ENCODE data around the gene TPRN.
"Not testable (repeated sequence)": the region's sequence is repeated elsewhere in the genome, so short reads cannot be mapped to it uniquely, and the experiment has no call there.

The TPRN gene, protein sequence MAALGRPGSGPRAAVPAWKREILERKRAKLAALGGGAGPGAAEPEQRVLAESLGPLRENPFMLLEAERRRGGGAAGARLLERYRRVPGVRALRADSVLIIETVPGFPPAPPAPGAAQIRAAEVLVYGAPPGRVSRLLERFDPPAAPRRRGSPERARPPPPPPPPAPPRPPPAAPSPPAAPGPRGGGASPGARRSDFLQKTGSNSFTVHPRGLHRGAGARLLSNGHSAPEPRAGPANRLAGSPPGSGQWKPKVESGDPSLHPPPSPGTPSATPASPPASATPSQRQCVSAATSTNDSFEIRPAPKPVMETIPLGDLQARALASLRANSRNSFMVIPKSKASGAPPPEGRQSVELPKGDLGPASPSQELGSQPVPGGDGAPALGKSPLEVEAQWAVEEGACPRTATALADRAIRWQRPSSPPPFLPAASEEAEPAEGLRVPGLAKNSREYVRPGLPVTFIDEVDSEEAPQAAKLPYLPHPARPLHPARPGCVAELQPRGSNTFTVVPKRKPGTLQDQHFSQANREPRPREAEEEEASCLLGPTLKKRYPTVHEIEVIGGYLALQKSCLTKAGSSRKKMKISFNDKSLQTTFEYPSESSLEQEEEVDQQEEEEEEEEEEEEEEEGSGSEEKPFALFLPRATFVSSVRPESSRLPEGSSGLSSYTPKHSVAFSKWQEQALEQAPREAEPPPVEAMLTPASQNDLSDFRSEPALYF

GRCh38 chr9:137200311-137201204, at the start of gene TPRN:
Gene TPRN (minus strand): TSS chr9:137200741. CDS start chr9:137200711, 30 bp downstream.
- Histone ChIP-seq H3K4me3 (ENCODE audit: low read length) (peak within 1 kb of the TSS; percentile 84), H3K4me1 (ENCODE audit: insufficient read depth, low read length) (peaks cover 41% of the 10 kb centered on the region), H3K27me3 (ENCODE audit: insufficient read depth, low read length) (no peaks in the 10 kb centered on the region)

GRCh38 chr9:137247916-137248175, 47.3 kb upstream of the TPRN start:
- Histone ChIP-seq H2AFZ (ENCODE audit: low read depth, low read length) (no peak overlapping the region), H3K36me3 (ENCODE audit: insufficient read depth, low read length) (peaks cover 11% of the 10 kb centered on the region), H3K4me3 (ENCODE audit: low read length) (no peak overlapping the region), H3K4me1 (ENCODE audit: insufficient read depth, low read length) (peaks cover 29% of the 10 kb centered on the region), H3K9me3 (ENCODE audit: low read length) (no peaks in the 10 kb centered on the region), H3K27me3 (ENCODE audit: insufficient read depth, low read length) (no peaks in the 10 kb centered on the region)

More at GRCh38 chr9:137200311-137201204, at the start of gene TPRN:
- H3K9me3 ChIP-seq (ENCODE audit: low read length): no peaks in the 10 kb centered on the region
- H2AFZ ChIP-seq (ENCODE audit: low read depth, low read length): no peak within 1 kb of the TSS
- no peaks in the 10 kb centered on the region for H3K36me3 ChIP-seq (ENCODE audit: insufficient read depth, low read length)

DNA sequence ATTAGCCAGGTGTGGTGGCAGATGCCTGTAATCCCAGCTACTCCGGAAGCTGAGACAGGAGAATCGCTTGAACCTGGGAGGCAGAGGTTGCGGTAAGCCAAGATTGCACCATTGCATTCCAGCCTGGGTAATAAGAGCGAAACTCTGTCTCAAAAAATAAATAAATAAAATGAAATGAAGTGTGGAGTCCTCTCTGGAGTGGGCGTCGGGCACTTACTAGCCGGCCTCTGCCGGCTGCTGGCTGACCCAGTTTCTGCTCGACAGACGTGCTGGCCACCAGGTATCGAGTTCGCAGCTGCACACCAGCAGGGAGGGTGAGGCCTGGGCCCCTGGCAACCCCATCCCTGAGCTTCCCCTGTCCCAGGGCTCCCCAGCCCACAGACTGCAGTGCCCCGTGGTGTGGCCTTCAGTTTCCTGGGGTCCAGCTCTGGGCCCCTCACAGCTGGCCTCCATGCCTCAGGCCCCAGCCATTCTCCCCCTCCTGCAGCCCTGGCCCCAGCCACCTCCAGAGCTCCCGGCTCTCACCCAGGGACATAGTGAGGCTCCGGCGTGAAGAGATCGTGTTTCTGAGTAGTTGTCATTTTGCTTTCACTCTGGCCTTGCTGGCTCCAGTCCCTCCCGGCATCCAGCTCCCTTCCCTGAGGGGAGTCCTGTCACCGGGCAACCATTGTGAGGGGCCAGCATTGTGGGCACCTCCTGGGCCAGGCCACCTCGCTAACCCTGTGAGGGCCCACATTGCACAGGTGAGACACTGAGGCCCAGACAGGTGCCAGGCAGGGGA, 46.8 kb upstream of the TPRN start:
- Histone ChIP-seq H3K4me1 (ENCODE audit: insufficient read depth, low read length) (peaks cover 34% of the 10 kb centered on the region), H2AFZ (ENCODE audit: low read depth, low read length) (no peak overlapping the region), H3K4me3 (ENCODE audit: low read length) (no peak overlapping the region), H3K27me3 (ENCODE audit: insufficient read depth, low read length) (no peaks in the 10 kb centered on the region), H3K36me3 (ENCODE audit: insufficient read depth, low read length) (peaks cover 17% of the 10 kb centered on the region), H3K9me3 (ENCODE audit: low read length) (no peaks in the 10 kb centered on the region)

GRCh38 chr9:137245450-137246421, 45.2 kb upstream of the TPRN start:
- Histone ChIP-seq H3K4me1 (ENCODE audit: insufficient read depth, low read length) (peaks cover 24% of the 10 kb centered on the region), H3K9me3 (ENCODE audit: low read length) (no peaks in the 10 kb centered on the region), H3K4me3 (ENCODE audit: low read length) (no peak overlapping the region), H2AFZ (ENCODE audit: low read depth, low read length) (no peak overlapping the region), H3K27me3 (ENCODE audit: insufficient read depth, low read length) (no peaks in the 10 kb centered on the region), H3K36me3 (ENCODE audit: insufficient read depth, low read length) (peaks cover 23% of the 10 kb centered on the region)

DNA sequence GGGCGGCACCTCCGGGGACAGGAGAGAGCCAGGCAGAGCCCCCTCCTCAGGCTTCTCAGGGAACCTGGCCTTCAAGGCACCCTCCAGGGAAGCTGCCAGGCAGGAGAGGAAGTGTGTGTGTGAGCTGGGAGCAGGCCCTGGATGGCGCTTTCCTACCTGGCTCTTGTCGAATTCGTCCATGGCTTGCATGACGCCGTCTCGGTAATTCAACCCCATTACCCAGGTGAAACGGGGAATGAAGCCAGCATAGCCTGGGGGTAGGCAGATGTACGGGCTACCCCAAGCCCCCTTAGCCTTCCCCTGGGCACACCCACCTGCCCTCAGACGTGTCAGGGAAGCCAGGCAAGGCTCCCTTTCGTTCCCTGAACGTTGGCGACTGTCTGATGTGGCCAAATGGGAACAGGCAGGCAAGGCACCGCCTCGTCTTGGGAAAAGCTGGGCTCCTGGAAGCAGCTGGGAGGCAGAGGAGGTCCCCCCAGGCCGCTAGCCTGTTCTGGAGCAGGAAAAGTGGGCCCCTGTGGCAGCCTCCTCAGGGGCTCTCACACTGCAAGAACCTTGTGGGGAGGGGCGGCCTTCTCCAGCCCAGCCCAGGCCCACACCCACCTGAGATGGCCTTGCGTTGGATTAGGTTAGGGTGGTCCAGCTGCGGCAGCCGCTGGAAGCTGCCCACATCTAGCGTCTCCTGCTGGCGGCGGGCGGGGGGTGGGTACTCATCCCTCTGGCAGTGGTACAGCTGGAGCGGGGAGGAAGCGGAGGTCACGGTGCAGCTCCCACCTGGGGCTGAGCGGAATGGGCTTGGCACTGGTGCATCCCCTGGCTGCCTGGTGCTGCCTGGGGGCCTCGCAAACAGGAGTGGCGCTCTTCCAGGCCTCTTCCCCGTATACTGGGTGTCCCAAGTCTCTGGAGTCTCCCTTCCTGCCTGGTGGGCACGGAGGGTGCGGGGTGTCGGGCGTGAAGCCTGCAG, 44.2 kb upstream of the TPRN start:
- H3K4me3 ChIP-seq (ENCODE audit: low read length): no peak overlapping the region
- H3K4me1 ChIP-seq (ENCODE audit: insufficient read depth, low read length): peaks cover 21% of the 10 kb centered on the region
- no peak overlapping the region for H2AFZ ChIP-seq (ENCODE audit: low read depth, low read length)
- H3K27me3 ChIP-seq (ENCODE audit: insufficient read depth, low read length): no peaks in the 10 kb centered on the region
- H3K36me3 ChIP-seq (ENCODE audit: insufficient read depth, low read length): peaks cover 23% of the 10 kb centered on the region
- H3K9me3 ChIP-seq (ENCODE audit: low read length): no peaks in the 10 kb centered on the region

DNA sequence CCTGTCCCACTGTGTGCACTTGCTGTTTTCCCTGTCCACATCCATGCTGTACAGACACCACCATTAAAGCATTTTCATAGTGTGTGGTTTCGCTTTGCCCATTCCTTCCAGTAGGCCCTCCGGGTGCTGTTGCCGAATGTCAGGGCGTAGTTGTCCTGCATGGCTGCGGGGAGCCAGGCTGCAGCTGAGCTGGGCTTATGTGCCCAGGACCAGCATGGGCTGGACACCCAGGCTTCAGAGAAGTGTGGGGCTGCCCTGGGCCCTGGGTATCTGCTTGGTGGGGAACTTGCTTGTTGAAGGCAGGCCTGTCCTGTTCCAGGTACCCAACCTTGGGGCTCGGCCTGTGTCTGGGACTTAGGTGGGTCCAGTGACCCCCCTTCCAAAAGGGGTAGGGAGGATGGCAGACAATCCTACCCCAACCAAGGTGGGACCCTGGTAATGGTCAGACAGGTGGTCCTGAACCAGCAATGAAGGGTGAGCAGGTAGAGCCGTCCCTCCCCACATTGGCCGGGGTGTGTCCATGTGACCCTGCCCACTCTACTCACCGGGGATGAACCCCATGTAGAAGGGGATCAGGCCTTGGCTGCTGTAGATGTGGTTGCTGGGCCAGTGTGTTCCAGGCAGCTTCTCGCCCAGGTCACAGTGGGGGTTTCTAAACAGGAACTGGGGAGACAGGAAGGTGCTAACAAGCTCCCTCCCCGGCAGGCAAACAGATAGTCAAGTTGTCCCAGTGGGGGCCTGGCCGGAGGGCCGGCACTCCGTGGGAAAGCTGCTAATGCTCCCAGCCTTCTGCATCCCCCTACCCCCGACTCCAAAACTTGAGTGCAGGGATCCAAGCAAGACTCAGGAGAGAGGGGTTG, 43.3 kb upstream of the TPRN start:
- no peaks in the 10 kb centered on the region for H3K27me3 ChIP-seq (ENCODE audit: insufficient read depth, low read length)
- H3K4me1 ChIP-seq (ENCODE audit: insufficient read depth, low read length): peaks cover 22% of the 10 kb centered on the region
- H3K36me3 ChIP-seq (ENCODE audit: insufficient read depth, low read length): peaks cover 23% of the 10 kb centered on the region
- H2AFZ ChIP-seq (ENCODE audit: low read depth, low read length): no peak overlapping the region
- no peaks in the 10 kb centered on the region for H3K9me3 ChIP-seq (ENCODE audit: low read length)
- no peak overlapping the region for H3K4me3 ChIP-seq (ENCODE audit: low read length)

DNA sequence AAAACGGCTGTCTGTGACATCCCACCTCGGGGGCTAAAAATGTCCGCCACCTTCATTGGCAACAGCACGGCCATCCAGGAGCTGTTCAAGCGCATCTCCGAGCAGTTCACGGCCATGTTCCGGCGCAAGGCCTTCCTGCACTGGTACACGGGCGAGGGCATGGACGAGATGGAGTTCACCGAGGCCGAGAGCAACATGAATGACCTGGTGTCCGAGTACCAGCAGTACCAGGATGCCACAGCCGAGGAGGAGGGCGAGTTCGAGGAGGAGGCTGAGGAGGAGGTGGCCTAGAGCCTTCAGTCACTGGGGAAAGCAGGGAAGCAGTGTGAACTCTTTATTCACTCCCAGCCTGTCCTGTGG, 42.7 kb upstream of the TPRN start:
- peaks cover 25% of the 10 kb centered on the region for H3K4me1 ChIP-seq (ENCODE audit: insufficient read depth, low read length)
- not testable (repeated sequence) for H3K27me3 ChIP-seq (ENCODE audit: insufficient read depth, low read length); H3K9me3 ChIP-seq (ENCODE audit: low read length); H3K4me3 ChIP-seq (ENCODE audit: low read length); H2AFZ ChIP-seq (ENCODE audit: low read depth, low read length)
- H3K36me3 ChIP-seq (ENCODE audit: insufficient read depth, low read length): peaks cover 23% of the 10 kb centered on the region

- Histone ChIP-seq H3K9me3 (ENCODE audit: low read length) (no peaks in the 10 kb centered on the region), H3K27me3 (ENCODE audit: insufficient read depth, low read length) (no peaks in the 10 kb centered on the region), H3K4me3 (ENCODE audit: low read length) (peak overlapping the region; percentile 89), H3K36me3 (ENCODE audit: insufficient read depth, low read length) (peaks cover 23% of the 10 kb centered on the region), H3K4me1 (ENCODE audit: insufficient read depth, low read length) (peaks cover 21% of the 10 kb centered on the region), H2AFZ (ENCODE audit: low read depth, low read length) (no peak overlapping the region)
These were observed 42.0 kb upstream of the TPRN start for GRCh38 chr9:137242269-137243203.

- Histone ChIP-seq H3K4me3 (ENCODE audit: low read length) (peak overlapping the region; percentile 89), H2AFZ (ENCODE audit: low read depth, low read length) (no peak overlapping the region), H3K4me1 (ENCODE audit: insufficient read depth, low read length) (peaks cover 23% of the 10 kb centered on the region), H3K27me3 (ENCODE audit: insufficient read depth, low read length) (no peaks in the 10 kb centered on the region), H3K36me3 (ENCODE audit: insufficient read depth, low read length) (peaks cover 23% of the 10 kb centered on the region), H3K9me3 (ENCODE audit: low read length) (no peaks in the 10 kb centered on the region)
These were observed 41.1 kb upstream of the TPRN start for GRCh38 chr9:137241490-137242268.
